H9 (cell line): ENCODE measurements around the gene PIPOX. TPM values are rescaled to one million over a fixed set of nuclear protein-coding genes. Genes with fewer than 3 reads are reported as not detected.

ENCODE experiments used
- DNase-seq: peaks from one replicate; pipeline ENCODE4 v3.0.0-alpha.2; 2017
- H2AFZ ChIP-seq: one replicate; pipeline ENCODE4 v1.6.1; 2013; ENCODE audit warnings: mild to moderate bottlenecking, low read length, control low read depth, moderate library complexity
- H2AK5ac ChIP-seq: 2 replicates; pipeline ENCODE4 v1.6.1; 2013; ENCODE audit warnings: low read length, control low read depth, mixed read lengths; ENCODE audit not compliant: insufficient read length
- H2BK120ac ChIP-seq: one replicate; pipeline ENCODE4 v1.6.1; 2013; ENCODE audit warnings: low read depth, mild to moderate bottlenecking, low read length, control low read depth, inconsistent platforms; ENCODE audit not compliant: poor library complexity, severe bottlenecking
- H2BK12ac ChIP-seq: 2 replicates; pipeline ENCODE4 v1.6.1; 2013; ENCODE audit warnings: low read length, control low read depth, mixed read lengths, low read depth; ENCODE audit not compliant: insufficient read length
- H2BK15ac ChIP-seq: 2 replicates; pipeline ENCODE4 v1.6.1; 2013; ENCODE audit warnings: low read depth, low read length, control low read depth
- H2BK20ac ChIP-seq: one replicate; pipeline ENCODE4 v1.6.1; 2013; ENCODE audit warnings: low read depth, mild to moderate bottlenecking, low read length, control low read depth, inconsistent platforms; ENCODE audit not compliant: poor library complexity, severe bottlenecking
- H2BK5ac ChIP-seq: 2 replicates; pipeline ENCODE4 v1.6.1; 2013; ENCODE audit warnings: low read length, control low read depth, mixed read lengths; ENCODE audit not compliant: insufficient read length
- H3K14ac ChIP-seq: 2 replicates; pipeline ENCODE4 v1.6.1; 2013; ENCODE audit warnings: low read length, control low read depth; ENCODE audit not compliant: insufficient read depth
- H3K18ac ChIP-seq: 2 replicates; pipeline ENCODE4 v1.6.1; 2013; ENCODE audit warnings: low read depth, mild to moderate bottlenecking, mixed read lengths, low read length, control low read depth; ENCODE audit not compliant: insufficient read length
- H3K23ac ChIP-seq: 2 replicates; pipeline ENCODE4 v1.6.1; 2013; ENCODE audit warnings: low read length, control low read depth, mixed read lengths, low read depth; ENCODE audit not compliant: insufficient read length
- H3K23me2 ChIP-seq: 2 replicates; pipeline ENCODE4 v1.6.1; 2013; ENCODE audit warnings: low read depth, mild to moderate bottlenecking, mixed read lengths, low read length, control low read depth; ENCODE audit not compliant: insufficient read length, poor library complexity, severe bottlenecking
- H3K27ac ChIP-seq: 2 replicates; pipeline ENCODE4 v1.5.1; 2013; ENCODE audit warnings: low read length, control low read depth, mixed read lengths, low read depth; ENCODE audit not compliant: insufficient read length
- H3K27me3 ChIP-seq: 2 replicates; pipeline ENCODE4 v1.6.1; 2013; ENCODE audit warnings: low read length, control low read depth, inconsistent platforms; ENCODE audit not compliant: insufficient read depth
- H3K4ac ChIP-seq: 2 replicates; pipeline ENCODE4 v1.6.1; 2013; ENCODE audit warnings: low read depth, mild to moderate bottlenecking, control low read depth, inconsistent platforms, low read length, moderate library complexity
- H3K4me1 ChIP-seq: 2 replicates; pipeline ENCODE4 v1.6.1; 2013; ENCODE audit warnings: low read length, control low read depth, inconsistent platforms; ENCODE audit not compliant: insufficient read depth
- H3K4me2 ChIP-seq: 2 replicates; pipeline ENCODE4 v1.6.1; 2013; ENCODE audit warnings: low read length, control low read depth, mixed read lengths; ENCODE audit not compliant: insufficient read length, insufficient read depth
- H3K56ac ChIP-seq: 2 replicates; pipeline ENCODE4 v1.6.1; 2013; ENCODE audit warnings: low read depth, mild to moderate bottlenecking, mixed read lengths, low read length, control low read depth; ENCODE audit not compliant: insufficient read length
- H3K79me1 ChIP-seq: 2 replicates; pipeline ENCODE4 v1.6.1; 2013; ENCODE audit warnings: low read depth, mild to moderate bottlenecking, moderate library complexity, low read length, control low read depth, inconsistent platforms; ENCODE audit not compliant: insufficient read depth, poor library complexity, severe bottlenecking
- H3K79me2 ChIP-seq: 2 replicates; pipeline ENCODE4 v1.6.1; 2013; ENCODE audit warnings: low read length, control low read depth, inconsistent platforms; ENCODE audit not compliant: insufficient read depth
- H3K9ac ChIP-seq: 2 replicates; pipeline ENCODE4 v1.6.1; 2013; ENCODE audit warnings: low read length, control low read depth, mixed read lengths; ENCODE audit not compliant: insufficient read length; ENCODE audit errors: extremely low read depth
- H3K9me3 ChIP-seq: one replicate; pipeline ENCODE4 v1.6.1; 2013; ENCODE audit warnings: low read depth, low read length, inconsistent platforms; ENCODE audit not compliant: control insufficient read depth
- H3T11ph ChIP-seq: one replicate; pipeline ENCODE4 v1.6.1; 2013; ENCODE audit warnings: mild to moderate bottlenecking, low read length, control low read depth, inconsistent platforms
- H4K20me1 ChIP-seq: one replicate; pipeline ENCODE4 v1.6.1; 2013; ENCODE audit not compliant: control insufficient read depth, insufficient read length, insufficient read depth
- H4K5ac ChIP-seq: 2 replicates; pipeline ENCODE4 v1.6.1; 2013; ENCODE audit warnings: low read depth, mild to moderate bottlenecking, mixed read lengths, low read length, control low read depth; ENCODE audit not compliant: insufficient read length
- H4K8ac ChIP-seq: replicated peaks from 2 replicates; pipeline ENCODE4 v1.6.1; 2013; ENCODE audit warnings: low read length, control low read depth, mixed read lengths, low read depth; ENCODE audit not compliant: insufficient read length
- H4K91ac ChIP-seq: 2 replicates; pipeline ENCODE4 v1.6.1; 2013; ENCODE audit warnings: low read depth, mild to moderate bottlenecking, moderate library complexity, mixed read lengths, low read length, control low read depth; ENCODE audit not compliant: insufficient read length
- H3K27ac Mint-ChIP-seq, 3 experiments: 2 replicates in 2 of 3; 3 replicates in 1 of 3; pipeline ENCODE4 v1.8.0; 2020 to 2021; ENCODE audit warnings: mixed read lengths in 3 of 3, mild to moderate bottlenecking in 1 of 3, moderate library complexity in 1 of 3
- H3K27me3 Mint-ChIP-seq: 2 replicates; pipeline ENCODE4 v1.8.0; 2021; ENCODE audit warnings: low read depth, mild to moderate bottlenecking, moderate library complexity, mixed read lengths
- H3K36me3 Mint-ChIP-seq, 3 experiments: 2 replicates in 2 of 3; 3 replicates in 1 of 3; pipeline ENCODE4 v1.8.0; 2020 to 2021; ENCODE audit warnings: low read depth in 3 of 3, mixed read lengths in 3 of 3; ENCODE audit not compliant: insufficient read depth in 1 of 3
- H3K4me1 Mint-ChIP-seq, 2 experiments: 2 replicates each; pipeline ENCODE4 v1.8.0; 2020; ENCODE audit warnings: mixed read lengths in 2 of 2
- H3K4me3 Mint-ChIP-seq, 2 experiments: 2 replicates in 1 of 2; 3 replicates in 1 of 2; pipeline ENCODE4 v1.8.0; 2020 to 2021; ENCODE audit warnings: mild to moderate bottlenecking in 2 of 2, mixed read lengths in 2 of 2, moderate library complexity in 1 of 2
- H3K9me3 Mint-ChIP-seq, 2 experiments: 2 replicates in 1 of 2; 3 replicates in 1 of 2; pipeline ENCODE4 v1.8.0; 2020; ENCODE audit warnings: mild to moderate bottlenecking in 2 of 2, mixed read lengths in 2 of 2, moderate library complexity in 1 of 2
- CTCF ChIP-seq: fragments of 200-600 bp; sonication (generic); conservative IDR thresholded peaks from 3 replicates; pipeline ENCODE4 v1.8.0; 2021; ENCODE audit warnings: antibody characterized with exemption, mild to moderate bottlenecking
- WGBS: extraction: QIAGEN DNeasy Blood & Tissue Kit; methylation state at CpG from one replicate; pipeline ENCODE4 v1.1.7; 2013; ENCODE audit warnings: missing lambda C conversion rate, low lambda C conversion rate, mixed read lengths; ENCODE audit not compliant: insufficient read length; ENCODE audit errors: extremely low coverage; 5-methylcytosine and 5-hydroxymethylcytosine counted together
- total RNA-seq: library from RNA; stranded (reverse); gene quantifications from 2 replicates; pipeline ENCODE4 v1.2.1, GENCODE V29; 2021

The PIPOX gene
- total RNA-seq, 1 experiment from 2014 or later = 30.1 TPM

GRCh38 chr17:29102741-29103181 lies 59.8 kb downstream of the PIPOX start:
- no peak overlapping the region for H2BK120ac ChIP-seq
- H3K9me3 Mint-ChIP-seq = no peaks in the 10 kb centered on the region
- H3K4me1 Mint-ChIP-seq = peaks cover 11 to 16% of the 10 kb centered on the region in 2 experiments
- H3K36me3 Mint-ChIP-seq = peaks cover 10 to 39% (median 19%) of the 10 kb centered on the region in 3 experiments; a peak in 6 of 7 replicates
- H3K27me3 ChIP-seq = no peaks in the 10 kb centered on the region
- H3K23me2 ChIP-seq = no peaks in the 10 kb centered on the region
- no peak for TF ChIP-seq CTCF
- no peak overlapping the region for H2BK15ac ChIP-seq
- H2BK20ac ChIP-seq = no peak overlapping the region
- H2AK5ac ChIP-seq = no peak overlapping the region
- no peaks in the 10 kb centered on the region for H3K79me2 ChIP-seq
- H4K91ac ChIP-seq = no peak overlapping the region
- H3K18ac ChIP-seq = no peak overlapping the region
- WGBS = no CpG with 5 or more reads among the region's 11 CpGs
- H4K20me1 ChIP-seq = no peaks in the 10 kb centered on the region
- H3K9me3 ChIP-seq = no peaks in the 10 kb centered on the region
- H2AFZ ChIP-seq = no peak overlapping the region
- H4K8ac ChIP-seq = no peak overlapping the region
- DNase-seq = no peak
- H2BK12ac ChIP-seq = no peak overlapping the region
- no peak overlapping the region for H3K14ac ChIP-seq
- no peaks in the 10 kb centered on the region for H3K79me1 ChIP-seq
- H3K56ac ChIP-seq = no peak overlapping the region
- no peak overlapping the region for H3K4me2 ChIP-seq
- H3K27ac Mint-ChIP-seq = peak overlapping the region in 2 of 3 experiments; percentile 23 to 52; a peak in 3 of 7 replicates
- H3K4me1 ChIP-seq = no peaks in the 10 kb centered on the region
- H3K27me3 Mint-ChIP-seq = no peaks in the 10 kb centered on the region; the same call in 1 of the 2 replicates
- no peak overlapping the region for H3K23ac ChIP-seq
- no peak overlapping the region for H3K4ac ChIP-seq
- no peak overlapping the region for H3K27ac ChIP-seq
- no peak overlapping the region for H4K5ac ChIP-seq
- H3T11ph ChIP-seq = no peak overlapping the region
- H2BK5ac ChIP-seq = no peak overlapping the region
- no peak overlapping the region for H3K4me3 Mint-ChIP-seq
- no peak overlapping the region for H3K9ac ChIP-seq
